ENCODE results near the gene TRAPPC3. TPM values are rescaled to one million over a fixed set of nuclear protein-coding genes. Genes with fewer than 3 reads are reported as not detected.
"Not testable (repeated sequence)": the region's sequence is repeated elsewhere in the genome, so short reads cannot be mapped to it uniquely, and the experiment has no call there.

TRAPPC3 gene
- 61.7 TPM for polyA plus RNA-seq (2013, experiment 1 of 2)
- 55.2 TPM for polyA plus RNA-seq (2013, experiment 2 of 2)

GRCh38 chr1:36149237-36149972, at the start of gene TRAPPC3:
TSS of gene TRAPPC3 (minus strand) at chr1:36149486. CDS start at chr1:36149378, 108 bp downstream.
- WGBS, 2 experiments (ENCODE audit: insufficient coverage in 2 of 2), result 1 to 2% methylated on average over 49 to 58 of the region's 62 CpGs
- peak within 1 kb of the TSS; percentile 66 for H3K4me3 ChIP-seq (ENCODE audit: extremely low read depth, insufficient read depth, low read length, poor library complexity, severe bottlenecking)
- H3K27ac ChIP-seq (ENCODE audit: low read depth, low read length, severe bottlenecking), result peak within 1 kb of the TSS; percentile 97
- H3K9me3 ChIP-seq (ENCODE audit: control insufficient read depth, low read length), result no peaks in the 10 kb centered on the region
- H3K4me1 ChIP-seq (ENCODE audit: control insufficient read depth, insufficient read depth, low read length, poor library complexity, severe bottlenecking), result peaks cover 28% of the 10 kb centered on the region
- H3K36me3 ChIP-seq (ENCODE audit: control insufficient read depth, insufficient read depth, low read length), result peaks cover 8% of the 10 kb centered on the region

GRCh38 chr1:36198641-36199040, 49.4 kb upstream of the TRAPPC3 start:
- H3K36me3 ChIP-seq (ENCODE audit: control insufficient read depth, insufficient read depth, low read length), result no peaks in the 10 kb centered on the region
- no peak overlapping the region for H3K27ac ChIP-seq (ENCODE audit: low read depth, low read length, severe bottlenecking)
- no peak overlapping the region for H3K4me3 ChIP-seq (ENCODE audit: extremely low read depth, insufficient read depth, low read length, poor library complexity, severe bottlenecking)
- H3K9me3 ChIP-seq (ENCODE audit: control insufficient read depth, low read length), result no peaks in the 10 kb centered on the region
- peaks cover 2% of the 10 kb centered on the region for H3K4me1 ChIP-seq (ENCODE audit: control insufficient read depth, insufficient read depth, low read length, poor library complexity, severe bottlenecking)
- WGBS, 2 experiments (ENCODE audit: insufficient coverage in 2 of 2), result 91 to 96% methylated on average over 4 of the region's 5 CpGs

GRCh38 chr1:36196805-36197204, 47.5 kb upstream of the TRAPPC3 start:
- H3K9me3 ChIP-seq (ENCODE audit: control insufficient read depth, low read length); H3K36me3 ChIP-seq (ENCODE audit: control insufficient read depth, insufficient read depth, low read length); H3K27ac ChIP-seq (ENCODE audit: low read depth, low read length, severe bottlenecking); H3K4me3 ChIP-seq (ENCODE audit: extremely low read depth, insufficient read depth, low read length, poor library complexity, severe bottlenecking); H3K4me1 ChIP-seq (ENCODE audit: control insufficient read depth, insufficient read depth, low read length, poor library complexity, severe bottlenecking): not testable (repeated sequence)
- WGBS, 2 experiments (ENCODE audit: insufficient coverage in 2 of 2), result 90 to 100% methylated on average over 4 to 10 of the region's 12 CpGs

GRCh38 chr1:36187800-36188593, 38.7 kb upstream of the TRAPPC3 start:
- WGBS, 2 experiments (ENCODE audit: insufficient coverage in 2 of 2), result 1 to 3% methylated on average over 9 of the region's 9 CpGs
- no peak overlapping the region for H3K4me3 ChIP-seq (ENCODE audit: extremely low read depth, insufficient read depth, low read length, poor library complexity, severe bottlenecking)
- H3K27ac ChIP-seq (ENCODE audit: low read depth, low read length, severe bottlenecking), result peak overlapping the region; percentile 96
- H3K36me3 ChIP-seq (ENCODE audit: control insufficient read depth, insufficient read depth, low read length), result peaks cover 3% of the 10 kb centered on the region
- H3K9me3 ChIP-seq (ENCODE audit: control insufficient read depth, low read length), result no peaks in the 10 kb centered on the region
- H3K4me1 ChIP-seq (ENCODE audit: control insufficient read depth, insufficient read depth, low read length, poor library complexity, severe bottlenecking), result peaks cover 6% of the 10 kb centered on the region

- no peak overlapping the region for H3K4me3 ChIP-seq (ENCODE audit: extremely low read depth, insufficient read depth, low read length, poor library complexity, severe bottlenecking)
- H3K27ac ChIP-seq (ENCODE audit: low read depth, low read length, severe bottlenecking), result peak overlapping the region; percentile 29
- H3K36me3 ChIP-seq (ENCODE audit: control insufficient read depth, insufficient read depth, low read length), result peaks cover 44% of the 10 kb centered on the region
- H3K9me3 ChIP-seq (ENCODE audit: control insufficient read depth, low read length), result no peaks in the 10 kb centered on the region
- 93 to 97% methylated on average over 2 of the region's 2 CpGs for WGBS, 2 experiments (ENCODE audit: insufficient coverage in 2 of 2)
- H3K4me1 ChIP-seq (ENCODE audit: control insufficient read depth, insufficient read depth, low read length, poor library complexity, severe bottlenecking), result peaks cover 10% of the 10 kb centered on the region
Observed at GRCh38 chr1:36183309-36183856, 34.1 kb upstream of the TRAPPC3 start.

- no CpG with 5 or more reads among the region's 2 CpGs for WGBS, 2 experiments (ENCODE audit: insufficient coverage in 2 of 2)
- peaks cover 51% of the 10 kb centered on the region for H3K36me3 ChIP-seq (ENCODE audit: control insufficient read depth, insufficient read depth, low read length)
- no peak overlapping the region for H3K27ac ChIP-seq (ENCODE audit: low read depth, low read length, severe bottlenecking)
Observed at GRCh38 chr1:36182734-36183133, 33.4 kb upstream of the TRAPPC3 start.

GRCh38 chr1:36179220-36179600, 29.9 kb upstream of the TRAPPC3 start:
- WGBS, 2 experiments (ENCODE audit: insufficient coverage in 2 of 2), result 83 to 87% methylated on average over 17 of the region's 19 CpGs
- Histone ChIP-seq H3K9me3 (ENCODE audit: control insufficient read depth, low read length) (no peaks in the 10 kb centered on the region), H3K4me3 (ENCODE audit: extremely low read depth, insufficient read depth, low read length, poor library complexity, severe bottlenecking) (no peak overlapping the region), H3K27ac (ENCODE audit: low read depth, low read length, severe bottlenecking) (no peak overlapping the region), H3K4me1 (ENCODE audit: control insufficient read depth, insufficient read depth, low read length, poor library complexity, severe bottlenecking) (peaks cover 31% of the 10 kb centered on the region), H3K36me3 (ENCODE audit: control insufficient read depth, insufficient read depth, low read length) (peaks cover 82% of the 10 kb centered on the region)

More at GRCh38 chr1:36182734-36183133, 33.4 kb upstream of the TRAPPC3 start:
- peaks cover 17% of the 10 kb centered on the region for H3K4me1 ChIP-seq (ENCODE audit: control insufficient read depth, insufficient read depth, low read length, poor library complexity, severe bottlenecking)
- H3K4me3 ChIP-seq (ENCODE audit: extremely low read depth, insufficient read depth, low read length, poor library complexity, severe bottlenecking), result no peak overlapping the region
- no peaks in the 10 kb centered on the region for H3K9me3 ChIP-seq (ENCODE audit: control insufficient read depth, low read length)

- Histone ChIP-seq H3K27ac (ENCODE audit: low read depth, low read length, severe bottlenecking) (peak overlapping the region; percentile 29), H3K36me3 (ENCODE audit: control insufficient read depth, insufficient read depth, low read length) (peaks cover 88% of the 10 kb centered on the region), H3K9me3 (ENCODE audit: control insufficient read depth, low read length) (no peaks in the 10 kb centered on the region), H3K4me3 (ENCODE audit: extremely low read depth, insufficient read depth, low read length, poor library complexity, severe bottlenecking) (no peak overlapping the region), H3K4me1 (ENCODE audit: control insufficient read depth, insufficient read depth, low read length, poor library complexity, severe bottlenecking) (peaks cover 36% of the 10 kb centered on the region)
- 48 to 50% methylated on average over 60 to 61 of the region's 62 CpGs for WGBS, 2 experiments (ENCODE audit: insufficient coverage in 2 of 2)
Observed at GRCh38 chr1:36178471-36179219, 29.4 kb upstream of the TRAPPC3 start.

- Histone ChIP-seq H3K27ac (ENCODE audit: low read depth, low read length, severe bottlenecking) (peak overlapping the region; percentile 29), H3K4me1 (ENCODE audit: control insufficient read depth, insufficient read depth, low read length, poor library complexity, severe bottlenecking) (peaks cover 45% of the 10 kb centered on the region), H3K9me3 (ENCODE audit: control insufficient read depth, low read length) (no peaks in the 10 kb centered on the region), H3K4me3 (ENCODE audit: extremely low read depth, insufficient read depth, low read length, poor library complexity, severe bottlenecking) (no peak overlapping the region), H3K36me3 (ENCODE audit: control insufficient read depth, insufficient read depth, low read length) (peaks cover 91% of the 10 kb centered on the region)
- 63 to 64% methylated on average over 16 to 18 of the region's 33 CpGs for WGBS, 2 experiments (ENCODE audit: insufficient coverage in 2 of 2)
Observed at GRCh38 chr1:36177589-36178431, 28.5 kb upstream of the TRAPPC3 start.

Measured in mesodermal cell (in vitro differentiated cells).